A673 (cell line): ENCODE measurements around the gene SMIM15. TPM values are rescaled to one million over a fixed set of nuclear protein-coding genes. Genes with fewer than 3 reads are reported as not detected.

Experiments used
- BruUV-seq: library from RNA; stranded (reverse); fragments of 400-500 nt; replicated peaks from 2 replicates; lab custom pipeline; 2021; lab: Mats Ljungman, UMichigan
- CTCF ChIA-PET: fragments of 300-600 bp; sonication (Branson Sonifier 250); formaldehyde crosslinking; loops from one replicate; lab custom pipeline; 2022; ENCODE audit warnings: antibody characterized with exemption; lab: Charles Lee
- POLR2A ChIA-PET: fragments of 300-600 bp; sonication (Branson Sonifier 250); formaldehyde crosslinking; loops from one replicate; lab custom pipeline; 2022; ENCODE audit warnings: antibody characterized with exemption; ENCODE audit not compliant: low non-redundant PET; lab: Charles Lee
- DNase-seq: peaks from one replicate; pipeline ENCODE4 v3.0.0-alpha.2; 2015; ENCODE audit warnings: low spot score
- H3K27ac ChIP-seq: fragments of 200-600 bp; sonication (generic); 2 replicates; pipeline ENCODE4 v1.5.1; 2016; ENCODE audit warnings: mixed run types, low read depth, mild to moderate bottlenecking, mixed read lengths, antibody characterized with exemption, low read length; ENCODE audit not compliant: poor library complexity, severe bottlenecking
- H3K27me3 ChIP-seq: fragments of 200-600 bp; sonication (generic); replicated peaks from 2 replicates; pipeline ENCODE4 v1.6.1; 2017; ENCODE audit warnings: mixed run types, low read depth, mild to moderate bottlenecking, mixed read lengths, antibody characterized with exemption, low read length; ENCODE audit not compliant: insufficient read depth, poor library complexity
- H3K36me3 ChIP-seq: fragments of 200-600 bp; sonication (generic); 2 replicates; pipeline ENCODE4 v1.6.1; 2016; ENCODE audit warnings: mixed run types, mild to moderate bottlenecking, mixed read lengths, antibody characterized with exemption, low read length; ENCODE audit not compliant: insufficient read depth, poor library complexity, severe bottlenecking
- H3K4me1 ChIP-seq: fragments of 200-600 bp; sonication (generic); 2 replicates; pipeline ENCODE4 v1.6.1; 2017; ENCODE audit warnings: mixed run types, mild to moderate bottlenecking, mixed read lengths, antibody characterized with exemption, low read length; ENCODE audit not compliant: insufficient read depth, poor library complexity, severe bottlenecking
- H3K4me3 ChIP-seq: fragments of 200-600 bp; sonication (generic); 2 replicates; pipeline ENCODE4 v1.5.1; 2016; ENCODE audit warnings: low read depth, mixed run types, mild to moderate bottlenecking, mixed read lengths, low read length; ENCODE audit not compliant: poor library complexity, severe bottlenecking
- H3K9me3 ChIP-seq: fragments of 200-600 bp; sonication (generic); 2 replicates; pipeline ENCODE4 v1.6.1; 2016; ENCODE audit warnings: mixed run types, low read depth, mild to moderate bottlenecking, mixed read lengths, antibody characterized with exemption, low read length; ENCODE audit not compliant: poor library complexity, severe bottlenecking
- CTCF ChIP-seq: fragments of 300-800, 200-600 bp; sonication (generic); conservative IDR thresholded peaks from 2 replicates; pipeline ENCODE4 v1.5.1; 2017; ENCODE audit warnings: low read depth, mild to moderate bottlenecking, antibody characterized with exemption, low read length, moderate library complexity, mixed read lengths
- EZH2 ChIP-seq: fragments of 200-600 bp; sonication (generic); IDR thresholded peaks from 2 replicates; pipeline ENCODE4 v1.6.1; 2017; ENCODE audit warnings: borderline replicate concordance, low read depth, mild to moderate bottlenecking, mixed read lengths, antibody characterized with exemption, low read length; ENCODE audit not compliant: poor library complexity, severe bottlenecking
- intact Hi-C: fragments of 100-400 bp; cut with micrococcal nuclease; formaldehyde crosslinking; loops from one replicate; pipeline ENCODE4 v1.10.0; 2022; ENCODE audit not compliant: unreplicated experiment
- total RNA-seq: library from RNA; stranded (reverse); gene quantifications from 2 replicates; pipeline ENCODE4 v1.2.3, GENCODE V29; 2021

Gene SMIM15
- total RNA-seq, 1 experiment from 2014 or later = 93.5 TPM

- no TSS peak for BruUV-seq
- Histone ChIP-seq H3K4me1 (no peaks in the 10 kb centered on the region), H3K4me3 (no peak overlapping the region), H3K27me3 (no peaks in the 10 kb centered on the region), H3K9me3 (no peaks in the 10 kb centered on the region), H3K36me3 (no peaks in the 10 kb centered on the region), H3K27ac (no peak overlapping the region)
- TF ChIP-seq CTCF (no peak), EZH2 (no peak)
- intact Hi-C loops = no loop called here
- no peak for DNase-seq
- CTCF ChIA-PET = no interaction called here
- POLR2A ChIA-PET = no interaction called here
Observed at GRCh38 chr5:61130289-61130688, 32.0 kb downstream of the SMIM15 start.

GRCh38 chr5:61123145-61123544 lies 39.1 kb downstream of the SMIM15 start:
- Histone ChIP-seq H3K4me1 (no peaks in the 10 kb centered on the region), H3K9me3 (no peaks in the 10 kb centered on the region), H3K27me3 (no peaks in the 10 kb centered on the region), H3K27ac (no peak overlapping the region), H3K36me3 (no peaks in the 10 kb centered on the region), H3K4me3 (no peak overlapping the region)
- intact Hi-C loops = no loop called here
- TF ChIP-seq EZH2 (no peak), CTCF (no peak)
- ChIA-PET CTCF (no interaction called here), POLR2A (no interaction called here)
- DNase-seq = no peak
- no TSS peak for BruUV-seq

- intact Hi-C loops = no loop called here
- Histone ChIP-seq H3K4me1 (no peaks in the 10 kb centered on the region), H3K27ac (no peak overlapping the region), H3K27me3 (no peaks in the 10 kb centered on the region), H3K36me3 (no peaks in the 10 kb centered on the region), H3K9me3 (no peaks in the 10 kb centered on the region), H3K4me3 (no peak overlapping the region)
- ChIA-PET CTCF (no interaction called here), POLR2A (no interaction called here)
- no TSS peak for BruUV-seq
- TF ChIP-seq CTCF (no peak), EZH2 (no peak)
- DNase-seq = no peak
Observed at GRCh38 chr5:61120534-61120933, 41.7 kb downstream of the SMIM15 start.
